Activated T-helper 2 cell treated with anti-CD3 and anti-CD28 coated beads, Interferon-gamma antibody, Interleukin-2, Interleukin-4, amounts not matched to agents 10 μg/mL and 5 μg/mL and 100 μg/mL, durations not matched to agents 14 hours and 24 hours and 36 hours (primary cell): Measurements from ENCODE around the gene GNA12. TPM values are rescaled to one million over a fixed set of nuclear protein-coding genes. Genes with fewer than 3 reads are reported as not detected.

Experiments
- DNase-seq: peaks from one replicate; pipeline ENCODE4 v3.0.0; 2021; ENCODE audit warnings: low spot score
- H3K27ac Mint-ChIP-seq: one replicate; pipeline ENCODE4 v1.8.0; 2021; ENCODE audit warnings: mixed read lengths
- H3K27me3 Mint-ChIP-seq: one replicate; pipeline ENCODE4 v1.8.0; 2021; ENCODE audit warnings: low read depth, mixed read lengths
- H3K36me3 Mint-ChIP-seq: one replicate; pipeline ENCODE4 v1.8.0; 2021; ENCODE audit warnings: low read depth, mixed read lengths
- H3K4me1 Mint-ChIP-seq: one replicate; pipeline ENCODE4 v1.8.0; 2021; ENCODE audit warnings: low read depth, mixed read lengths
- H3K4me3 Mint-ChIP-seq: one replicate; pipeline ENCODE4 v1.8.0; 2021; ENCODE audit warnings: low read depth, mild to moderate bottlenecking, moderate library complexity, mixed read lengths
- H3K9me3 Mint-ChIP-seq: one replicate; pipeline ENCODE4 v1.8.0; 2021; ENCODE audit warnings: mixed read lengths
- intact Hi-C: fragments of 100-400 bp; cut with micrococcal nuclease; formaldehyde crosslinking; loops from one replicate; pipeline ENCODE4 v1.15.1; 2023
- total RNA-seq: library from RNA; stranded (reverse); gene quantifications from 2 replicates; pipeline ENCODE4 v1.2.3, GENCODE V29; 2022

Gene GNA12
- total RNA-seq, 1 donor from 2014 or later = 40.9 TPM

DNA sequence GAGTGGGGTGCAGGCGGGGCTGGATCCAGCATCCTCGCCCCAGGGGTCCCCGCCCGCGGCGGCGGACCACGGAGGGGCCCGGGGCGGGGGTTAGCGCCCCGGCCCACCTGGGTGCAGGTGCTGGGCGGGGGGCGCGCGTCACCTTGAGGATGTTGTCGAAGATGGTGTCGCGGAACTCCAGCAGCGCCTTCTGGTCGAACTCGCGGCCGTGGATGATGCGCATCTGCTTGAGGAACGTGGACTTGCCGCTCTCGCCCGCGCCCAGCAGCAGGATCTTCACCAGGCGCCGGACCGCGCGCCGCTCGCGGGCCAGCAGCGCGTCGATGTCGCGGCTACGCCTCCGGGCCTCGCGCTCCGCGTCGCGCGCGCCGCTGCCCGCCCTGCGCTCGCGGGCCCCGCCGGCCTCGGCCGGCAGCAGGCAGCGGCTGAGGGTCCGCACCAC, 376 bp downstream of the GNA12 start:
- Mint-ChIP-seq H3K36me3 (peaks cover 33% of the 10 kb centered on the region), H3K27me3 (no peaks in the 10 kb centered on the region), H3K27ac (no peak overlapping the region), H3K4me1 (peaks cover 28% of the 10 kb centered on the region), H3K9me3 (no peaks in the 10 kb centered on the region), H3K4me3 (peak overlapping the region; percentile 60)
- intact Hi-C loops = loop anchor here (2.0 to 5.0 kb wide), 2 partner anchors 71 to 86 kb away; no protein-coding TSS in a partner anchor
- DNase-seq = no peak

DNA sequence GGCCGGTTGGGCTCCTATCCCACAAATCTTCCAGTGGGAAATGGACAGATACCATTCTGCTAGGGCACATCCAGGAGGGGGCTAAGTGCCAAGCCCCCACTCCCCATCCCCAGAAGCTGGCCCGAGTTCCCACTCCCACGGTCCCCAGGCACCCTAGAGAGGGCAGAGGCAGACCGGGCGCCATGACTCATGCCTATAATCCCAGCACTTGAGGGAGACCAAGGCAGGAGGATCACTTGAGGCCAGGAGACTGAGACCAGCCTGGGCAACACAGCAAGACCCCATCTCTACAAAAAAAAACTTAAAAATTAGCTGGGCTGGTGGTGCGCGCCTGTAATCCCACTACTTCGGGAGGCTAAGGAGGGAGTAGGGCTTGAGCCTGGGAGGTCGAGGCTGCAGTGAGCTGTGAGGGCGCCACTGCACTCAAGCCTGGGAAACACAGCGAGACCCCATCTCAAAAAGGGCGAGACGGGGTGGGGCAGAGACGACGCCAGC, 870 bp downstream of the GNA12 start:
- H3K9me3 Mint-ChIP-seq = no peaks in the 10 kb centered on the region
- H3K4me1 Mint-ChIP-seq = peaks cover 30% of the 10 kb centered on the region
- no peak for DNase-seq
- peak overlapping the region; percentile 83 for H3K4me3 Mint-ChIP-seq
- H3K27me3 Mint-ChIP-seq = no peaks in the 10 kb centered on the region
- H3K27ac Mint-ChIP-seq = peak overlapping the region; percentile 68
- H3K36me3 Mint-ChIP-seq = peaks cover 38% of the 10 kb centered on the region
- intact Hi-C loops = loop anchor here (5.0 kb wide), 1 partner anchor 86 kb away; no protein-coding TSS in a partner anchor

DNA sequence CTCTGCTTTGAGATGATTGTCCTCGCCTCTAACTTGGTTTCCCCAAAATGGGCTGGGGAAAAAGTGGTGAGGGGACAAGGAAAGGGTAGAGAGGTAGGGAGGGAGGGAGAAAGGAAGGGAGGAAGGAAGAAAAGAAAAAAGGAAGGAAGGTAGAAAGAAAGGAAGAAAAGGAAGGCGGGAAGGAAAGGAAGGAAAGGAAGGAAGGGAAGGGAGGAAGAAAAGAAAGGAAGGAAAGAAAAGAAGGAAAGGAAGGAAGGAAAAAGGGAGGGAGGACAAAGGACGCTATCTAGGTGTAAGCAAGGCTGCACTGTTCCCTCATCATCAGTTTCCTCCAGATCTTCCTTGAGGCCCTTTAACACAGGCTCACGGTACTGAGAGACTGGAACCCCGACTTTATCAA, 2.2 kb downstream of the GNA12 start:
- H3K27ac Mint-ChIP-seq = no peak overlapping the region
- peak overlapping the region; percentile 23 for H3K4me3 Mint-ChIP-seq
- peaks cover 46% of the 10 kb centered on the region for H3K36me3 Mint-ChIP-seq
- H3K4me1 Mint-ChIP-seq = peaks cover 40% of the 10 kb centered on the region
- intact Hi-C loops = loop anchor here (5.0 kb wide), 1 partner anchor 85 kb away; no protein-coding TSS in a partner anchor
- H3K27me3 Mint-ChIP-seq = no peaks in the 10 kb centered on the region
- H3K9me3 Mint-ChIP-seq = no peaks in the 10 kb centered on the region
- no peak for DNase-seq

DNA sequence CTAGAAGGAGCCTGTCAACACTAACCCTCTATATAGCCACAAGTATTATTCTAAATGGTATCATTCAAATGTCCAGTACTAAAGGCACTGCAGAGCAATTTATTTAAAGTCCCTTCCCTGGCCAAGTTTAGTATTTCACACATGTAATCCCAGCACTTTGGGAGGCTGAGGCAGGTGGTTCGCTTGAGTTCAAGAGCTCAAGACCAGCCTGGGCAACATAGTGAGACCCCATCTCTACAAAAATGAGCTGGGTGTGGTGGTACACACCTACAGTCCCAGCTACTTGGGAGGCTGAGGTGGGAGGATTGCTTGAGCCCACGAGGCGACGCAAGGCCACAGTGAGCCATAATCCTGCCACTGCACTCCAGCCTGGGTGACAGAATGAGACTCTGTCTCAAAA, 3.6 kb downstream of the GNA12 start:
- H3K27ac Mint-ChIP-seq = no peak overlapping the region
- intact Hi-C loops = loop anchor here (5.0 kb wide), 1 partner anchor 83 kb away; no protein-coding TSS in a partner anchor
- no peaks in the 10 kb centered on the region for H3K9me3 Mint-ChIP-seq
- DNase-seq = no peak
- H3K36me3 Mint-ChIP-seq = peaks cover 58% of the 10 kb centered on the region
- H3K27me3 Mint-ChIP-seq = no peaks in the 10 kb centered on the region
- no peak overlapping the region for H3K4me3 Mint-ChIP-seq
- H3K4me1 Mint-ChIP-seq = peaks cover 42% of the 10 kb centered on the region

DNA sequence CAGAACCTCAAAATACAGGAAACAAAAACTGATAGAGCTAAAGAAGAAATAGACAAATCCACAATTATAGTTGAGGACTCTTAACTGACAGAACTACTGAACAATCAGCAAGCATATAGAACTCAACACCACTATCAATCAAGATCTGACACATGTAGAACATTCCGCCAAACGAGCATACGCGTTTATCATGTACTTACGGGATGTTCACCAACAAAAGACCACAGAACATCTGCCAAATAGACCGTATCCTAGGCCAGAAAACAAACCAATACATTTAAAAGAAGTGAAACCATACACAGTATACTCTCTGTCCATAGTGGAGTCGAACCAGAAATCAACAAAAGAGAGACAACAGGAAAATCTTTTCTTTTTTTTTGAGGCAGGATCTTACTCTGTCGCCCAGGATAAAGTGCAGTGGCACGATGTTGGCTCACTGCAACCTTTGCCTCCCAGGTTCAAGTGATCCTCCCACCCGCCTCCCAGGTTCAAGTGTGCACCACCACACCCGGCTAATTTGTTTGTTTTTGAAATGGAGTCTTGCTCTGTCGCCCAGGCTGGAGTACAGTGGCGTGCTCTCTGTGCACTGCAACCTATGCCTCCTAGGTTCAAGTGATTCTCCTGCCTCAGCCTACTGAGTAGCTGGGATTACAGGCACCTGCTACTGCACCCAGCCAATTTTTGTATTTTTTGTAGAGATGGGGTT, 5.1 kb downstream of the GNA12 start:
- Mint-ChIP-seq H3K4me3 (no peak overlapping the region), H3K9me3 (no peaks in the 10 kb centered on the region), H3K4me1 (peaks cover 41% of the 10 kb centered on the region), H3K27ac (no peak overlapping the region), H3K27me3 (no peaks in the 10 kb centered on the region), H3K36me3 (peaks cover 64% of the 10 kb centered on the region)
- no peak for DNase-seq
- intact Hi-C loops = no loop called here

DNA sequence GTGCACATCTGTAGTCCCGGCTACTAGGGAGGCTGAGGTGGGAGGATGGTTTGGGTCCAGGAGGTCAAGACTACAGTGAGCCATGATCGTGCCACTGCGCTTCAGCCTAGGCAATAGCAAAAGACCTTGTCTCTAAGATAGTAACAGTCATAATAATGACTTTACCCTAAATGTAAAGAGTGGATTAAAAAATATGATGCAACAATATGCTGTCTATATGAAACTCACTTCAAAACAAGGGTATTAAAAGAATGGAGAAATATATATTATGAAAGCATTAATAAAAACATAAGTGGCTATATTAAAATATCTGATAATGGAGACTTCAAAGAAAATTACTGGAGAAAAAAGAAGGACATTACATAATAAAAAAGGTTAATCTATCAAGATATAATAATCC, 5.7 kb downstream of the GNA12 start:
- no peak overlapping the region for H3K27ac Mint-ChIP-seq
- peaks cover 64% of the 10 kb centered on the region for H3K36me3 Mint-ChIP-seq
- H3K27me3 Mint-ChIP-seq = no peaks in the 10 kb centered on the region
- H3K4me1 Mint-ChIP-seq = peaks cover 41% of the 10 kb centered on the region
- H3K9me3 Mint-ChIP-seq = no peaks in the 10 kb centered on the region
- intact Hi-C loops = no loop called here
- no peak overlapping the region for H3K4me3 Mint-ChIP-seq
- no peak for DNase-seq

DNA sequence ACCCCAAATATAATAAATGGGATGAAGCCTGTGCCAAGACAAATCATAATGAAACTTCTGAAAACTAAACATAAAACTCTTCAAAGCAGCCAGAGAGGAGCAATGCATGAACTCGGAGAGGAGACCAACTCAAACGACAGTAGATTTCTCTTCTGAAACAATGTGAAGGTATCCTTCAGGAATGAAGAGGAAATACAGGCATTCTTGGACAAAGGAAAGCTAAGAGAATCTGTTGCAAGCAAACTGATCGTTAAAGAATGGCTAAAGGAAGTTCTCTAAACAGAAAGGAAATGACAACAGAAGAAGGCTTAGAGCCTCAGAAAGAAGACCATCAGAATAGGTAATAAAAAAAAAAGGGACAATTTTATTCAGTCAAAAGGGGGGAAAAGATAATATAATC, 6.6 kb downstream of the GNA12 start:
- peaks cover 34% of the 10 kb centered on the region for H3K4me1 Mint-ChIP-seq
- intact Hi-C loops = no loop called here

DNA sequence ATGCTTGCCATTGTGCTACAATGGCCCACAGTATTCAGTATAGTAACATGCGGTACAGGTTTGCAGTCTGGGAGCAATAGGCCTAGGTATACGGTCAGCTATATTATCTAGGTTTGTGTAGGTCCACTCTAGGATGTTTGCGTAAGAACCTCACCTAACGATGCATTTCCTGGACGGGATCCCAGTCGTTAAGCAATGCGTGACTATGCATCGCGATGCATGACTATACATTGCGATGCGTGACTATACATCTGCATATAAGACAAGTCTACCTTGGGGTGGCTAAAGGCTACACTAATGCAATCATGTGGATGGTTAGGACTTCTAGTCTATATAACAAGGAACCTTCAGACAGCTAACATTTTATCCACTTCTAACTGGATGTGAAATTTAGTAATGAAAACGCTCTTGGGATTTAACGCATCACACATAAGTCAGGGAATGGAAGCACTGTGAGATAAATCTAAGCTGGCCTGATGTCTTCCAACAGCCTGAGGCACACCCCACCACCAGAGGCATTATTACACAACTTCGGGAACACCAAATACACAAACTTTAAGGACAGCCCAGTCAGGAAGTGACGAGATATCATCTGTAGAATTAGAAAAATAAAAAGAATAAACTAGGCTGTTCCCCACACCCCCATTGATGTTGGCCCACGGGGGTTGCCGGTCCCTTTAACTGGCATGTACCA, 9.2 kb downstream of the GNA12 start:
- intact Hi-C loops = no loop called here
- H3K36me3 Mint-ChIP-seq = peaks cover 38% of the 10 kb centered on the region
- H3K27me3 Mint-ChIP-seq = no peaks in the 10 kb centered on the region
- DNase-seq = no peak
- no peaks in the 10 kb centered on the region for H3K9me3 Mint-ChIP-seq
- H3K27ac Mint-ChIP-seq = no peak overlapping the region
- H3K4me3 Mint-ChIP-seq = no peak overlapping the region
- H3K4me1 Mint-ChIP-seq = peaks cover 23% of the 10 kb centered on the region

More for the DNA sequence above, 6.6 kb downstream of the GNA12 start:
- Mint-ChIP-seq H3K4me3 (peak overlapping the region; percentile 0), H3K36me3 (peaks cover 61% of the 10 kb centered on the region), H3K27me3 (no peaks in the 10 kb centered on the region), H3K27ac (no peak overlapping the region), H3K9me3 (no peaks in the 10 kb centered on the region)
- DNase-seq = no peak

DNA sequence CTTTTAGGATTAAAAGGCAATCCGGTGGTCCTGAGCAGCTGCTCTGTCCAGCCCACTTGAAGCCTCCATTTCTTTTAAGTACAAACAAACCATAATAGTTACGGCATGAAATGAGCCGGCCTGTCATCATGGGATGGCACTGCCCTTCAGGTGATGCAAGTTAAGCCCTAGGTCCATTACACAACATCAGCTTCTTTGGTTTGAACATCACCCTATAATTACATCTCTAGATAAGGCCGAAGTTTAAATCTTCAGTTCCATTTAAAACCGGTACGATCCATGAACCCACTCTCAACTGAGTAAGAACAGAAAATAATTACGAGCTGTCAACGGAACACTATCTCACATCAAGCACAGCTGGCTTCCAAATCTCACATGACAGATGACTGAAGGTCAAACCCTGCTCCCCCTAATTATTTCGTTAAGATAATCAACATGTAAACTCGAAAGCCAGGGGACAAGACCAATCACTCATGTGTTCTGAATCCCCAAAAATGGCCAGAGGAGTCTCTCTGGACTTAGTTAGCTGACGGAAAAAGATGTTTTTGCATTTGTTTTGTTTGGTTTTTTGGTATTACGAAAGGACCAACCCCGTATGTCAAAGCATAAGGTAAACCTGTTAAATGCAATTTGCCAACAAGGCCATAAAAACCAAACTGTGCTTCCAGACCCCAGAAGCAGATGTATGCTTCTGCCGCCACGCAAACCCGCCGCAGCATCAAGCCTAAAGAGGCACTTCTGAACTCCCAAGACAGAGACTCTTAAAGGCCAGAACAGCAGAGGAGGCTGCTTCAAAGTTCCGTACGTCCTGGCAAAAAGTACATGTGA, 10.8 kb downstream of the GNA12 start:
- intact Hi-C loops = no loop called here
- no peak for DNase-seq
- H3K4me3 Mint-ChIP-seq = no peak overlapping the region
- peaks cover 19% of the 10 kb centered on the region for H3K4me1 Mint-ChIP-seq
- H3K27me3 Mint-ChIP-seq = no peaks in the 10 kb centered on the region
- no peaks in the 10 kb centered on the region for H3K9me3 Mint-ChIP-seq
- peaks cover 26% of the 10 kb centered on the region for H3K36me3 Mint-ChIP-seq
- H3K27ac Mint-ChIP-seq = no peak overlapping the region

DNA sequence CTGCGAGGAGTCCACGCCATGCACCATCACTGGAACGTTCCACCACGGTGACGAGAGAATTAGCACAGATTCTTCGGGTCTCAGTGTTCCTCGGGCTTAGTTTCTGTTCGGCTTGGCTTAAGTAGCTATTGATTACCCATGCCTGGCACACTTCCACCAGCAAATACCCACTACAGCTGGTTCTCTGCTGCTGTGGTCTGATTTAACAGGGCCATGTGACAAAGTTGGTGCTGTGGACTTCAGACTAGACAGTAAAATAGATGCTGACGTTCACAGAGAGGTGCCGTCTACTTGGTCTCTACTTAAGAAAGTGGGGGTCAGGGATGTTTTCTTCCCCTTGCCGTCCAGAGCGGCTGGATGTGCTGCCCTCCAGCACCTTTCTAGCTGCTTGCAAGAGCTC, 11.6 kb downstream of the GNA12 start:
- Mint-ChIP-seq H3K4me1 (peaks cover 13% of the 10 kb centered on the region), H3K9me3 (no peaks in the 10 kb centered on the region), H3K27me3 (no peaks in the 10 kb centered on the region), H3K36me3 (peaks cover 21% of the 10 kb centered on the region), H3K4me3 (no peak overlapping the region), H3K27ac (no peak overlapping the region)
- DNase-seq = no peak
- intact Hi-C loops = no loop called here

DNA sequence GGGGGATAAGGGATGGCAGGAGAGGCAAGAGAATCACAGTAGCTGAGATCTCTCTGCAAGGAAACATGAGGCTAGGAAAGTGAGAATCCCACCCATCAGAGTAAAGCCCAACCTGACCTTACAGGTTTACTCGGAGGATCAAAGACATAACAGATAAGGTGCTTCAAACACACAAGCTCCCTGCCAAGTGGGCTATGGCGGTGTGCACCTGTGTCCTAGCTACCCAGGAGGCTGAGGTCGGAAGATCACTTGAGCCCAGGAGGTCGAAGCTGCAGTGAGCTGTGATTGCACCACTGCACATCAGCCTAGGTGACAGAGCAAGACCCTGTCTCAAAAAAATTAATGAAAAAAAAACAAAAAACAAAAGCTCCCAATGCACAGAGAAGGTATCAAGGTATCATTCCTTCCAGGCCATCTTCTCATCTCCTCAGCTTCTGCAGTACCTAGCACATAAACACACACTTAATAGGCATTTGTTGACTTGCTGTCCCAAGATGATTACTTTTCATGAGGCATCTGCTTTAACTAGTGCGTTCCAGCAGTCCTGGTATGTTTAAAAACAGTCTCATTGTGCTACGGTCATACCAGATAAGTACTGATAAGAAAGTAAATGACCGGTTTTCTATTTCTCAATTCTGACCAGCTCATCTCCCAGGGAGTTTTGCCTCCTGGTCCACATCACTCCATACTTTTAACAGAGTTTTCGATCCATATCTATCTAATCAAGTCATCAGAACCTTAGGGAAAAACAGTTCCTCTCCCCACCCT, 13.3 kb downstream of the GNA12 start:
- H3K27ac Mint-ChIP-seq = no peak overlapping the region
- H3K4me3 Mint-ChIP-seq = no peak overlapping the region
- no peaks in the 10 kb centered on the region for H3K9me3 Mint-ChIP-seq
- peaks cover 14% of the 10 kb centered on the region for H3K36me3 Mint-ChIP-seq
- H3K4me1 Mint-ChIP-seq = peaks cover 8% of the 10 kb centered on the region
- intact Hi-C loops = no loop called here
- DNase-seq = no peak
- no peaks in the 10 kb centered on the region for H3K27me3 Mint-ChIP-seq

DNA sequence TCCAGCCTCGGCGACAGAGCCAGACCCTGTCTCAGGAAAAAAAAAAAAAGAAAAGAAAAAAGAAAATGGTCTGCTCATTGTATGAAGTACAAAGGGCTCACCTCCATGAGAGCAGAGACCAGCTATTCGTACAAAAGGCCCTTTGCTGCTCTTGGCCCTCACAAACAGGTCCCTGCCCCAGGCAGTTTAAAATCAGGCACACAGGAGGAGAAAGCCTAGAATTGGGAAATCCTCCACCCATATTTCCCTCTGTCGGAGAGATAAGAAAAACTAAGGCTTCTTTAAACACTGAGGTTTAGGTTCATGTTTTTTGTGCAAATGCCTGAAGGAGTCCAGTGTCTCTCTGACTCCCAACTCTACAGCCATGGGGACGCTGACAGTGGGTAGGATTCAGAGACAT, 15.1 kb downstream of the GNA12 start:
- Mint-ChIP-seq H3K4me3 (no peak overlapping the region), H3K9me3 (no peaks in the 10 kb centered on the region), H3K36me3 (peaks cover 4% of the 10 kb centered on the region), H3K27ac (no peak overlapping the region), H3K4me1 (peaks cover 5% of the 10 kb centered on the region), H3K27me3 (no peaks in the 10 kb centered on the region)
- DNase-seq = no peak
- intact Hi-C loops = no loop called here
